GM18909 (cell line): Measurements from ENCODE around the gene ZBTB1.
"Not testable (repeated sequence)": the region's sequence is repeated elsewhere in the genome, so short reads cannot be mapped to it uniquely, and the experiment has no call there.

Experiments
- ATAC-seq: cut with Tn5 transposase; IDR thresholded peaks from one replicate; pipeline ENCODE4 v1.9.1; 2021; ENCODE audit warnings: mild to moderate bottlenecking; ENCODE audit not compliant: unreplicated experiment, poor library complexity

Gene ZBTB1

GRCh38 chr14:64563696-64564095 is 59.1 kb downstream of the ZBTB1 start:
- no peak for ATAC-seq

- no peak for ATAC-seq
Observed at GRCh38 chr14:64566651-64567122, 62.1 kb downstream of the ZBTB1 start.

- ATAC-seq, result no peak
Observed at GRCh38 chr14:64569138-64569631, 64.6 kb downstream of the ZBTB1 start.

- not testable (repeated sequence) for ATAC-seq
Observed at GRCh38 chr14:64569646-64570045, 65.1 kb downstream of the ZBTB1 start.

GRCh38 chr14:64572386-64573104 is 68.0 kb downstream of the ZBTB1 start:
- no peak for ATAC-seq

- no peak for ATAC-seq
Observed at GRCh38 chr14:64573109-64573508, 68.5 kb downstream of the ZBTB1 start.
